HEK293 (cell line): ENCODE data around the gene MAGI2.

Experiments
- CTCF ChIA-PET: fragments of 350-600 bp; formaldehyde crosslinking; extraction: SDS; loops from one replicate; lab custom pipeline; 2021; ENCODE audit warnings: antibody characterized with exemption; lab: Yijun Ruan, JAX
- POLR2A ChIA-PET: fragments of 300-600 bp; formaldehyde crosslinking; extraction: SDS; loops from one replicate; lab custom pipeline; 2020; ENCODE audit warnings: antibody characterized with exemption, inconsistent platforms; lab: Yijun Ruan, JAX
- H3K27ac ChIP-seq: fragments of 200-500 bp; sonication (Bioruptor generic); 2 replicates; pipeline ENCODE4 v1.5.1; 2014; ENCODE audit warnings: low read depth, low read length, control low read depth, inconsistent platforms; ENCODE audit errors: extremely low read depth
- H3K36me3 ChIP-seq, 2 experiments: fragments of 200-500 bp in 1 of 2; sonication (Bioruptor generic) in 1 of 2; 1 replicate in 1 of 2; 2 replicates in 1 of 2; pipeline ENCODE4 v1.5.1; 2014 to 2017; ENCODE audit warnings: inconsistent platforms in 2 of 2, low read length in 2 of 2; ENCODE audit not compliant: control insufficient read depth in 2 of 2, insufficient read depth in 1 of 2
- H3K4me1 ChIP-seq: fragments of 200-500 bp; sonication (Bioruptor generic); 2 replicates; pipeline ENCODE4 v1.5.1; 2014; ENCODE audit warnings: mild to moderate bottlenecking, low read length, inconsistent platforms; ENCODE audit not compliant: control insufficient read depth, insufficient read depth
- H3K4me3 ChIP-seq: 2 replicates; pipeline ENCODE4 v1.5.1; 2011; ENCODE audit warnings: low read depth, mild to moderate bottlenecking, control low read depth, low read length, moderate library complexity
- H3K9me3 ChIP-seq: fragments of 200-500 bp; sonication (Bioruptor generic); 2 replicates; pipeline ENCODE4 v1.5.1; 2014; ENCODE audit warnings: low read depth, low read length, inconsistent platforms; ENCODE audit not compliant: control insufficient read depth, insufficient read depth
- GLIS1 ChIP-seq: fragments of 450-650 bp; formaldehyde crosslinking; IDR thresholded peaks from 2 replicates; pipeline ENCODE4 v1.5.1; 2016; ENCODE audit warnings: missing biosample characterization, missing genetic modification characterization
- HOXC10 ChIP-seq: sonication (generic); formaldehyde crosslinking; IDR thresholded peaks from 2 replicates; pipeline ENCODE4 v1.8.1; 2023; ENCODE audit warnings: mild to moderate bottlenecking, missing genetic modification reagents
- OVOL3 ChIP-seq: fragments of 450-650 bp; formaldehyde crosslinking; IDR thresholded peaks from 2 replicates; pipeline ENCODE4 v1.5.1; 2016; ENCODE audit warnings: missing biosample characterization, missing genetic modification characterization
- PRDM1 ChIP-seq: fragments of 450-650 bp; formaldehyde crosslinking; IDR thresholded peaks from 2 replicates; pipeline ENCODE4; 2016; ENCODE audit warnings: missing biosample characterization, missing genetic modification characterization
- SP2 ChIP-seq: fragments of 450-650 bp; formaldehyde crosslinking; IDR thresholded peaks from 2 replicates; pipeline ENCODE4 v1.5.1; 2016; ENCODE audit warnings: missing biosample characterization, missing genetic modification characterization
- SP7 ChIP-seq: fragments of 450-650 bp; formaldehyde crosslinking; IDR thresholded peaks from 2 replicates; pipeline ENCODE4 v1.5.1; 2016; ENCODE audit warnings: missing biosample characterization, missing genetic modification characterization
- WT1 ChIP-seq: fragments of 450-650 bp; formaldehyde crosslinking; IDR thresholded peaks from 2 replicates; pipeline ENCODE4 v1.5.1; 2016; ENCODE audit warnings: missing biosample characterization, missing genetic modification characterization
- ZBTB17 ChIP-seq: fragments of 450-650 bp; formaldehyde crosslinking; IDR thresholded peaks from 2 replicates; pipeline ENCODE4 v1.5.1; 2016; ENCODE audit warnings: missing biosample characterization, missing genetic modification characterization
- ZBTB44 ChIP-seq: fragments of 450-650 bp; IDR thresholded peaks from 2 replicates; pipeline ENCODE4 v1.5.1; 2018; ENCODE audit warnings: missing biosample characterization, mild to moderate bottlenecking, missing genetic modification characterization
- ZBTB8A ChIP-seq: fragments of 450-650 bp; formaldehyde crosslinking; IDR thresholded peaks from 2 replicates; pipeline ENCODE4 v1.5.1; 2016; ENCODE audit warnings: missing biosample characterization, missing genetic modification characterization
- ZNF133 ChIP-seq: fragments of 450-650 bp; formaldehyde crosslinking; IDR thresholded peaks from 2 replicates; pipeline ENCODE4 v1.5.1; 2016; ENCODE audit warnings: missing biosample characterization, missing genetic modification characterization
- ZNF175 ChIP-seq: fragments of 450-650 bp; formaldehyde crosslinking; IDR thresholded peaks from 2 replicates; pipeline ENCODE4 v1.5.1; 2016; ENCODE audit warnings: missing biosample characterization, missing genetic modification characterization
- ZNF274 ChIP-seq, 2 experiments: fragments of 200-500 bp in 1 of 2; fragments of 450-650 bp in 1 of 2; sonication (Bioruptor generic) in 1 of 2; formaldehyde crosslinking in 1 of 2; IDR thresholded peaks; 2 replicates each; pipeline versions ENCODE4 v1.5.1 to v1.6.1; 2014 to 2016; ENCODE audit warnings: borderline replicate concordance in 1 of 2, inconsistent platforms in 1 of 2, low read length in 1 of 2, missing biosample characterization in 1 of 2, missing genetic modification characterization in 1 of 2
- ZNF341 ChIP-seq: fragments of 450-650 bp; formaldehyde crosslinking; IDR thresholded peaks from 2 replicates; pipeline ENCODE4; 2016; ENCODE audit warnings: low read depth, missing biosample characterization, missing genetic modification characterization
- ZNF366 ChIP-seq: fragments of 450-650 bp; formaldehyde crosslinking; conservative IDR thresholded peaks from 2 replicates; pipeline ENCODE4 v1.5.1; 2016; ENCODE audit warnings: missing biosample characterization, missing genetic modification characterization
- ZNF521 ChIP-seq: fragments of 450-650 bp; formaldehyde crosslinking; IDR thresholded peaks from 2 replicates; pipeline ENCODE4 v1.5.1; 2017; ENCODE audit warnings: missing biosample characterization, mild to moderate bottlenecking, missing genetic modification characterization
- ZNF529 ChIP-seq: fragments of 450-650 bp; formaldehyde crosslinking; IDR thresholded peaks from 2 replicates; pipeline ENCODE4 v1.5.1; 2017; ENCODE audit warnings: missing genetic modification characterization, missing biosample characterization; ENCODE audit not compliant: insufficient replicate concordance
- ZNF549 ChIP-seq: fragments of 450-650 bp; IDR thresholded peaks from 2 replicates; pipeline ENCODE4 v1.5.1; 2018; ENCODE audit warnings: missing biosample characterization, missing genetic modification characterization, mild to moderate bottlenecking, inconsistent platforms, moderate library complexity
- ZNF654 ChIP-seq: fragments of 450-650 bp; formaldehyde crosslinking; IDR thresholded peaks from 2 replicates; pipeline ENCODE4 v1.5.1; 2016; ENCODE audit warnings: low read depth, missing biosample characterization, missing genetic modification characterization
- ZNF837 ChIP-seq: fragments of 450-650 bp; formaldehyde crosslinking; IDR thresholded peaks from 2 replicates; pipeline ENCODE4 v1.5.1; 2016; ENCODE audit warnings: missing biosample characterization, missing genetic modification characterization
- ZSCAN4 ChIP-seq: fragments of 450-650 bp; formaldehyde crosslinking; IDR thresholded peaks from 2 replicates; pipeline ENCODE4 v1.5.1; 2017; ENCODE audit warnings: missing biosample characterization, missing genetic modification characterization

The MAGI2 gene

GRCh38 chr7:79282882-79283602, 170.4 kb downstream of the MAGI2 start:
- ChIA-PET POLR2A (no interaction called here), CTCF (interaction anchor here (1.3 to 2.8 kb wide), 4 partner anchors 10 to 15 kb away, joined by 7 to 11 read pairs (median 8); no protein-coding TSS in a partner anchor)
- no peaks in the 10 kb centered on the region for H3K36me3 ChIP-seq
- H3K27ac ChIP-seq, result no peak overlapping the region
- peaks cover 4% of the 10 kb centered on the region; the same call in 1 of the 2 replicates for H3K4me1 ChIP-seq
- H3K9me3 ChIP-seq, result no peaks in the 10 kb centered on the region
- TF ChIP-seq ZNF837 (tag by site-specific recombination) (no peak), ZNF274 (IDR thresholded peaks at IDR 0.05; ENCODE audit: low read length) (no peak), ZNF274 (tag by site-specific recombination; IDR thresholded peaks at IDR 0.05; ENCODE audit: borderline replicate concordance) (no peak), ZBTB17 (tag by site-specific recombination) (no peak), ZNF549 (no peak), SP7 (tag by site-specific recombination) (no peak), ZNF133 (no peak), WT1 (tag by site-specific recombination) (no peak), GLIS1 (tag by site-specific recombination) (no peak), ZSCAN4 (tag by site-specific recombination) (no peak), SP2 (tag by site-specific recombination) (no peak), ZNF529 (tag by site-specific recombination) (no peak), ZNF366 (no peak), ZNF341 (tag by site-specific recombination) (no peak), ZNF175 (no peak), HOXC10 (CRISPR knock-in tag) (no peak), PRDM1 (no peak), ZBTB44 (tag by site-specific recombination) (no peak), OVOL3 (tag by site-specific recombination) (no peak)
- no peak overlapping the region for H3K4me3 ChIP-seq

GRCh38 chr7:79282070-79282694, 171.3 kb downstream of the MAGI2 start:
- Histone ChIP-seq H3K4me3 (no peak overlapping the region), H3K4me1 (peaks cover 4% of the 10 kb centered on the region; the same call in 1 of the 2 replicates), H3K36me3 (no peaks in the 10 kb centered on the region), H3K27ac (no peak overlapping the region), H3K9me3 (no peaks in the 10 kb centered on the region)
- TF ChIP-seq ZNF521 (tag by site-specific recombination) (no peak), ZBTB8A (no peak), ZNF654 (tag by site-specific recombination) (peak; percentile 28)
- CTCF ChIA-PET, result interaction anchor here (0.6 to 2.8 kb wide), 8 partner anchors 9 to 1272 kb away, joined by 3 to 11 read pairs (median 5); no protein-coding TSS in a partner anchor
- POLR2A ChIA-PET, result no interaction called here
